Astrocyte of the spinal cord (primary cell): ENCODE data around the gene NELL2.

Experiments used
- DNase-seq: peaks from one replicate; pipeline ENCODE4 v3.0.0; 2011; ENCODE audit warnings: low read depth, low spot score
- H3K4me3 ChIP-seq: 2 replicates; pipeline ENCODE4 v1.5.1; 2011; ENCODE audit warnings: low read depth, mild to moderate bottlenecking, low read length, moderate library complexity
- CTCF ChIP-seq: IDR thresholded peaks from 2 replicates; pipeline ENCODE4 v1.5.1; 2012; ENCODE audit warnings: low read depth, mild to moderate bottlenecking, low read length, inconsistent platforms
- in situ Hi-C: cut with HindIII; loops from 2 replicates; pipeline ENCODE4 v1.10.0; 2017; ENCODE audit warnings: low sequenced_read_pairs

The NELL2 gene

GRCh38 chr12:44627387-44628166 is 248.5 kb downstream of the NELL2 start:
- no peak for TF ChIP-seq CTCF
- DNase-seq = no peak
- in situ Hi-C loops = no loop called here
- H3K4me3 ChIP-seq = no peak overlapping the region

- H3K4me3 ChIP-seq = no peak overlapping the region
- DNase-seq = no peak
- TF ChIP-seq CTCF = no peak
- in situ Hi-C loops = no loop called here
Measured at GRCh38 chr12:44626883-44627282, 249.2 kb downstream of the NELL2 start.

GRCh38 chr12:44618946-44619345 is 257.2 kb downstream of the NELL2 start:
- in situ Hi-C loops = no loop called here
- no peak for TF ChIP-seq CTCF
- DNase-seq = no peak
- H3K4me3 ChIP-seq = no peak overlapping the region

- H3K4me3 ChIP-seq = no peak overlapping the region
- DNase-seq = peak; percentile 1
- in situ Hi-C loops = no loop called here
- no peak for TF ChIP-seq CTCF
Measured at GRCh38 chr12:44616402-44616801, 259.7 kb downstream of the NELL2 start.

GRCh38 chr12:44611538-44611937 is 264.6 kb downstream of the NELL2 start:
- in situ Hi-C loops = no loop called here
- H3K4me3 ChIP-seq = no peak overlapping the region
- no peak for TF ChIP-seq CTCF
- no peak for DNase-seq

- in situ Hi-C loops = no loop called here
- H3K4me3 ChIP-seq = no peak overlapping the region
- TF ChIP-seq CTCF = no peak
- DNase-seq = no peak
Measured at GRCh38 chr12:44603701-44604100, 272.4 kb downstream of the NELL2 start.
